ENCODE measurements around the gene COMMD6.

The COMMD6 gene

DNA sequence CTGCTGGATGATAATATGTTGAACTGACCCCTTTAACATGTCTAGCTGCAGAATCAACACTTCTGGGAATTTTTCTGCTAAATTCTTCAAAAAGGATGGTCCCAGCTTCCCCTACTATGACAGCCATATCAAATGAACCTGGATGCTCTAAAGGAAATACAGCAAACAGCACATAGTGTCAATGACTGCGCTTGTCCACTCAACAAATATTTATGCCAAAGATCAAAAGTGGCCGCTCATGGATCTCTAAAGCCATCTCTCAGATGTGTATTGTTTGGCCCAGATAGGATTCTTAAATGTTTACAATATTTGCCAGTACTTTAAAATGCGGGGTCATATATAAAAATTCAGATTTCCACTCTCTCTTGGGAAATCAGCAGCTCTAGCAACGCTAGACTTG is 59.0 kb downstream of the COMMD6 start:
- DNase-seq (ENCODE audit: insufficient read length, low spot score) (no peak), FAIRE-seq (no peak)
- no peak for TF ChIP-seq CTCF (IDR thresholded peaks at IDR 0.05; ENCODE audit: insufficient read depth, missing control alignments)
